ENCODE data around the gene HNRNPLL. TPM values are rescaled to one million over a fixed set of nuclear protein-coding genes. Genes with fewer than 3 reads are reported as not detected.

The HNRNPLL gene
- total RNA-seq, 2 donors from 2014 or later = 70.9 to 74.1 TPM

DNA sequence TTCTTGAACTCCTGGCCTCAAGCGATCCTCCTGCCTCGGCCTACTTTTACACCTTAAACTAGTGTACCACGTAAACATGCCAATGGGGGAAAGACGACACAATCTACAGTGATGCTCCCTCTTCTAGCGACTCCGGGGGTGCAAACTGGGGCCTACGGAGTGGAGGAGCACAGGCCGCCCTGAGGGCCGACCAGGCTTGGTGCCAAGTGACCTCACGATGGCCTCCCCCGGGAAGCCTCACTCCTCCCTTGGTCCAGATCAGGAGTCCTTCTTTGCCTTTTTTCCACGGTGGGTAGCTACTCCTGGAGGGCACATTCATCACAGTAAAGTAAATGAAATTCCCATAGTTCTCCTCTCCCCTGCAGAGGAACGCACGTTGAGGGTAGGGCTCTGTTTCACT lies 73.5 kb downstream of the HNRNPLL start:
- Mint-ChIP-seq H3K9me3 (no peaks in the 10 kb centered on the region), H3K27me3 (ENCODE audit: insufficient read depth) (peaks cover 4% of the 10 kb centered on the region), H3K27ac (no peak overlapping the region), H3K4me1 (peaks cover 4% of the 10 kb centered on the region), H3K4me3 (no peak overlapping the region), H3K36me3 (ENCODE audit: low read depth) (no peaks in the 10 kb centered on the region)
- DNase-seq = no peak
- Histone ChIP-seq H3K9ac (ENCODE audit: extremely low read depth, low read length, poor library complexity, severe bottlenecking) (no peak overlapping the region), H3K27me3 (ENCODE audit: control insufficient read depth, insufficient read depth, low read length, poor library complexity, severe bottlenecking) (no peaks in the 10 kb centered on the region), H3K4me1 (ENCODE audit: control insufficient read depth, insufficient read depth, low read length) (no peaks in the 10 kb centered on the region), H3K36me3 (ENCODE audit: control insufficient read depth, insufficient read depth, low read length) (no peaks in the 10 kb centered on the region), H3K4me3 (ENCODE audit: low read length) (no peak overlapping the region), H3K27ac (ENCODE audit: low read depth, low read length) (no peak overlapping the region), H3K9me3 (ENCODE audit: control insufficient read depth, low read length) (no peaks in the 10 kb centered on the region)
- no peak for TF ChIP-seq CTCF (conservative IDR thresholded peaks at IDR 0.05)
- WGBS, 2 experiments (ENCODE audit: insufficient coverage in 1 of 2, insufficient read length in 1 of 2) = 93 to 99% methylated on average over 8 to 14 of the region's 14 CpGs

DNA sequence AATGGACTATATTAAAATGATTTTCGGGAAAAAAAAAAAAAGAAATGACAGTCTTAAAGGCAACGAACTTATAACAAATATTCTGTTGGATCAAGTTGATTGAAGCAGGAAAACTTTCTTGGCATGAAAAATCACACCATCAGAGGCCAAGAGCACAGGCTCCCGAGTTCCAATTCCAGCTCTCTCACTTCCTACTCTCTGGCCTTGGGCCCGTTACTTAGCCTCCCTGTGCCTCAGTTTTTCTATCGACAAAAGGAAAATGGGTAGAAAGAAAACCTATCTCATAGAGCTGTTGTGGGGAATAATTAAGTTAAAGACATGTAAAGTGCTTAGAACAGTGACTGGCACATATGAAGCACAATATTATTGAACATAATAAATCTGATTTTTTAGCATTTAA lies 74.2 kb downstream of the HNRNPLL start:
- H3K4me3 ChIP-seq (ENCODE audit: low read length) = peak overlapping the region; percentile 73
- H3K36me3 ChIP-seq (ENCODE audit: control insufficient read depth, insufficient read depth, low read length) = no peaks in the 10 kb centered on the region
- no peak for DNase-seq
- 70 to 84% methylated on average over 2 to 5 of the region's 5 CpGs for WGBS, 2 experiments (ENCODE audit: insufficient coverage in 1 of 2, insufficient read length in 1 of 2)
- H3K4me1 Mint-ChIP-seq = peaks cover 9% of the 10 kb centered on the region
- H3K27me3 Mint-ChIP-seq (ENCODE audit: insufficient read depth) = peaks cover 5% of the 10 kb centered on the region
- no peak overlapping the region for H3K9ac ChIP-seq (ENCODE audit: extremely low read depth, low read length, poor library complexity, severe bottlenecking)
- no peaks in the 10 kb centered on the region for H3K4me1 ChIP-seq (ENCODE audit: control insufficient read depth, insufficient read depth, low read length)
- H3K9me3 ChIP-seq (ENCODE audit: control insufficient read depth, low read length) = no peaks in the 10 kb centered on the region
- no peaks in the 10 kb centered on the region for H3K36me3 Mint-ChIP-seq (ENCODE audit: low read depth)
- no peaks in the 10 kb centered on the region for H3K9me3 Mint-ChIP-seq
- no peak for TF ChIP-seq CTCF (conservative IDR thresholded peaks at IDR 0.05)
- H3K27me3 ChIP-seq (ENCODE audit: control insufficient read depth, insufficient read depth, low read length, poor library complexity, severe bottlenecking) = no peaks in the 10 kb centered on the region
- H3K27ac ChIP-seq (ENCODE audit: low read depth, low read length) = no peak overlapping the region
- H3K27ac Mint-ChIP-seq = no peak overlapping the region
- peak overlapping the region; percentile 42 for H3K4me3 Mint-ChIP-seq

DNA sequence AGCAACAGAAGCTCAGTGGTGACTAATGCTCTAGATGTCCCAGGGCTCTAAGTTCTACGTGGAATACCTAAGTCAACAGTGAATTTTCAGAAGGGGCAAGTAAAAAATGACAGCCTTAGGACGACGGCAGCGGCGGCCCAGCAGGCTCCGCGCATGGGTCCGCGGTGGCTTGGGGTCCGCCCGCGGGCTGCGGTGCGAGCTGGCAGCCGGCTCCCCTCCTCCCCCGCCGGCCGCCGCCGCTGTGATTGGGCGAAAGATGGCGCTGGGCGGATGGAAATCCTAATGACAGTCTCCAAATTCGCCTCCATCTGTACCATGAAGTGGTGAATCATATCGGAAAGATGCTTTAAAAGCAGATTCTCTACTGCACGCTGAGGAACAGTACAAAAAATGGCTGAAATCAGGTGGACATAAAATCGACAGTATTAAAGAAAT lies 74.7 kb downstream of the HNRNPLL start:
- Histone ChIP-seq H3K9me3 (ENCODE audit: control insufficient read depth, low read length) (no peaks in the 10 kb centered on the region), H3K4me3 (ENCODE audit: low read length) (peak overlapping the region; percentile 73), H3K36me3 (ENCODE audit: control insufficient read depth, insufficient read depth, low read length) (no peaks in the 10 kb centered on the region), H3K4me1 (ENCODE audit: control insufficient read depth, insufficient read depth, low read length) (no peaks in the 10 kb centered on the region), H3K9ac (ENCODE audit: extremely low read depth, low read length, poor library complexity, severe bottlenecking) (no peak overlapping the region), H3K27me3 (ENCODE audit: control insufficient read depth, insufficient read depth, low read length, poor library complexity, severe bottlenecking) (no peaks in the 10 kb centered on the region), H3K27ac (ENCODE audit: low read depth, low read length) (no peak overlapping the region)
- WGBS, 2 experiments (ENCODE audit: insufficient coverage in 1 of 2, insufficient read length in 1 of 2) = 4 to 13% methylated on average over 8 to 27 of the region's 27 CpGs
- Mint-ChIP-seq H3K4me1 (peaks cover 12% of the 10 kb centered on the region), H3K9me3 (no peaks in the 10 kb centered on the region), H3K4me3 (peak overlapping the region; percentile 42), H3K36me3 (ENCODE audit: low read depth) (no peaks in the 10 kb centered on the region), H3K27me3 (ENCODE audit: insufficient read depth) (peaks cover 5% of the 10 kb centered on the region), H3K27ac (no peak overlapping the region)
- TF ChIP-seq CTCF (conservative IDR thresholded peaks at IDR 0.05) = peak; percentile 30
- DNase-seq = peak; percentile 86
